Medulla oblongata (tissue), 1 donor: ENCODE results near the gene METTL2A.
"Not testable (repeated sequence)": the region's sequence is repeated elsewhere in the genome, so short reads cannot be mapped to it uniquely, and the experiment has no call there.

Source experiments
- DNase-seq: peaks from one replicate; pipeline ENCODE4 v3.0.0-alpha.2; 2015; ENCODE audit errors: extremely low spot score

The METTL2A gene

GRCh38 chr17:62423647-62424461, at the start of gene METTL2A:
Gene METTL2A, plus strand, starts transcription at chr17:62423897. Its CDS starts 6 bp downstream, at chr17:62423903.
- DNase-seq = peak; percentile 82

- no peak for DNase-seq
Measured at GRCh38 chr17:62380253-62380652, 43.4 kb upstream of the METTL2A start, which contains the start of gene EFCAB3. Gene EFCAB3, plus strand, starts transcription at chr17:62380553. Its CDS starts 2,427 bp downstream, at chr17:62382980.

GRCh38 chr17:62381561-62381960, 42.1 kb upstream of the METTL2A start:
- DNase-seq = no peak

GRCh38 chr17:62388856-62389255, 34.8 kb upstream of the METTL2A start:
- peak; percentile 8 for DNase-seq

GRCh38 chr17:62392908-62393307, 30.8 kb upstream of the METTL2A start:
- DNase-seq = no peak

GRCh38 chr17:62398891-62399290, 24.8 kb upstream of the METTL2A start:
- no peak for DNase-seq

GRCh38 chr17:62405451-62405850, 18.2 kb upstream of the METTL2A start:
- no peak for DNase-seq

GRCh38 chr17:62413090-62413489, 10.6 kb upstream of the METTL2A start:
- not testable (repeated sequence) for DNase-seq

- DNase-seq = not testable (repeated sequence)
Measured at GRCh38 chr17:62426214-62426613, 2.5 kb downstream of the METTL2A start.

- DNase-seq = not testable (repeated sequence)
Measured at GRCh38 chr17:62435251-62435650, 11.6 kb downstream of the METTL2A start.

GRCh38 chr17:62441181-62441580, 17.5 kb downstream of the METTL2A start:
- DNase-seq = not testable (repeated sequence)

- DNase-seq = no peak
Measured at GRCh38 chr17:62444063-62444462, 20.4 kb downstream of the METTL2A start.

- DNase-seq = not testable (repeated sequence)
Measured at GRCh38 chr17:62445791-62446190, 22.1 kb downstream of the METTL2A start.

GRCh38 chr17:62452195-62452594, 28.5 kb downstream of the METTL2A start:
- not testable (repeated sequence) for DNase-seq

GRCh38 chr17:62453041-62453440, 29.3 kb downstream of the METTL2A start:
- not testable (repeated sequence) for DNase-seq

GRCh38 chr17:62453656-62454055, 30.0 kb downstream of the METTL2A start:
- not testable (repeated sequence) for DNase-seq

- DNase-seq = peak; percentile 23
Measured at GRCh38 chr17:62454111-62454510, 30.4 kb downstream of the METTL2A start.

- DNase-seq = no peak
Measured at GRCh38 chr17:62456016-62456415, 32.3 kb downstream of the METTL2A start.

- not testable (repeated sequence) for DNase-seq
Measured at GRCh38 chr17:62458483-62458882, 34.8 kb downstream of the METTL2A start.

- DNase-seq = not testable (repeated sequence)
Measured at GRCh38 chr17:62464422-62464821, 40.7 kb downstream of the METTL2A start.

GRCh38 chr17:62465271-62465670, 41.6 kb downstream of the METTL2A start:
- not testable (repeated sequence) for DNase-seq

GRCh38 chr17:62470666-62471379, 47.1 kb downstream of the METTL2A start:
- peak; percentile 50 for DNase-seq
